AG10803 (cell line): ENCODE data around the gene ARHGEF10L.
A peak's percentile ranks its signal among the peaks of the same experiment; 100 is the strongest.

Experiments used
- DNase-seq: peaks from one replicate; pipeline ENCODE4 v3.0.0; 2010; ENCODE audit warnings: low read depth
- H3K4me3 ChIP-seq: 2 replicates; pipeline ENCODE4 v1.5.1; 2011; ENCODE audit warnings: mild to moderate bottlenecking, low read length, control low read depth
- TF ChIP-seq, protein P1 (sequence below): conservative IDR thresholded peaks from 2 replicates; pipeline ENCODE4 v1.5.1; 2011; ENCODE audit warnings: mild to moderate bottlenecking, low read length, control low read depth, inconsistent platforms

The ARHGEF10L gene

DNA sequence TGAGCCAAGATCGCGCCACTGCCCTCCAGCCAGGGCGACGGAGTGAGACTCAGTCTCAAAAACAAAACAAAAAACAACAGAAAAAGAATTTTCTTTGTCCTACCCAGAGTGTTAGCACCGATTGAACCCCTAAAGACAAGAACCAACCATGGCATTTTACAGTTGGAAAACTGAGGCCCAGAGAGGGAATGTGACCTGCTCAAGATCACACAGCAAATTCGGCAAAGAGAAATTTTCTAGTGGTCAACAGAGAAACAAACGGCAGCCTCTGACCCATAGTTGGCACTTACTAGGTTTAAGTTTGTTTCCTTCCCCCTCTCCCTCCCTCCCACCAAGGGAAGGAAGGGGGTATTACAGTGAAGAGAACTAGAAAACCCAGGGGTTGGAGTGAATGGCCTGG, 195.1 kb downstream of the ARHGEF10L start:
- TF ChIP-seq, protein P1, sequence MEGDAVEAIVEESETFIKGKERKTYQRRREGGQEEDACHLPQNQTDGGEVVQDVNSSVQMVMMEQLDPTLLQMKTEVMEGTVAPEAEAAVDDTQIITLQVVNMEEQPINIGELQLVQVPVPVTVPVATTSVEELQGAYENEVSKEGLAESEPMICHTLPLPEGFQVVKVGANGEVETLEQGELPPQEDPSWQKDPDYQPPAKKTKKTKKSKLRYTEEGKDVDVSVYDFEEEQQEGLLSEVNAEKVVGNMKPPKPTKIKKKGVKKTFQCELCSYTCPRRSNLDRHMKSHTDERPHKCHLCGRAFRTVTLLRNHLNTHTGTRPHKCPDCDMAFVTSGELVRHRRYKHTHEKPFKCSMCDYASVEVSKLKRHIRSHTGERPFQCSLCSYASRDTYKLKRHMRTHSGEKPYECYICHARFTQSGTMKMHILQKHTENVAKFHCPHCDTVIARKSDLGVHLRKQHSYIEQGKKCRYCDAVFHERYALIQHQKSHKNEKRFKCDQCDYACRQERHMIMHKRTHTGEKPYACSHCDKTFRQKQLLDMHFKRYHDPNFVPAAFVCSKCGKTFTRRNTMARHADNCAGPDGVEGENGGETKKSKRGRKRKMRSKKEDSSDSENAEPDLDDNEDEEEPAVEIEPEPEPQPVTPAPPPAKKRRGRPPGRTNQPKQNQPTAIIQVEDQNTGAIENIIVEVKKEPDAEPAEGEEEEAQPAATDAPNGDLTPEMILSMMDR: no peak
- H3K4me3 ChIP-seq: no peak overlapping the region
- DNase-seq: no peak

DNA sequence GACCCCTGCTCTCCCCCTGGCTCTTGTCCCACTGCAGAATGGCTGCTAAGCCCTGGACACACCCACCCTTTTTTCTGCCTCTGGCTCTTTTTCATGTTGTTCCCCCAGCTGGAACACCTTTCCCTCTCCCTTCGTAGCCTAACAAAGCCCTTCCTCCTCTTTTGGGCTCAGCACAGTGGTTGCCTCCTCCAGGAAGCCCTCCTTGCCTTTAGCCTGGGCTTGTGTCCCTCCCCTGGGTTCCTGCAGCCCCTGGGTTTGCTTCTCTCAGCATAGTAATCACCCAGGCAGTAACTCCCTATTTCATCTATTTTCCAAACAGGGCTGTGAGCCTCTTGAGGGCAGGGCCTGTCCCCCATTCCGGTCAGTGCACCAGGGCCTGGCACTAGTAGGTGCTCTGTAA, 195.8 kb downstream of the ARHGEF10L start:
- H3K4me3 ChIP-seq: no peak overlapping the region
- no peak for DNase-seq
- TF ChIP-seq, protein P1: no peak

DNA sequence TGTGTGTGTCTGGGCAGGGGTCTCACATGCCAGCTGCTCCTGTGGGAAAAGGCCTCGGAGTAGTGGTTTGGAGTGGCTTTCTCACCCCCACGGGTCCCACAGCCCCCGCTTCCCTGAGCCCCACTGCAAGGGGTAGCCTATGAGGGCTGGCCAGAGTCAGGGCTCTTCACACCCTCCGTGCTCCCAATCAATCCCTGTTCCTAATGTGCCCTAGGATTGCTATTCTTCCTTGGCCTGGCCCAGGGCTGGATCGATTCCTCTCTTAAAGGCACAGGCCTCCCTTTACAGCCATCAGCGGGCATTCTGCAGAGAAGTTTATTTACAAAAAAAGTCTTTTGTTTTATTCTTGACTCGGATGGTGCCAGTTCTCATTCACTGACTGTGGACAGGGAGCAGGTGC, 196.3 kb downstream of the ARHGEF10L start:
- DNase-seq: no peak
- TF ChIP-seq, protein P1: no peak
- no peak overlapping the region for H3K4me3 ChIP-seq

DNA sequence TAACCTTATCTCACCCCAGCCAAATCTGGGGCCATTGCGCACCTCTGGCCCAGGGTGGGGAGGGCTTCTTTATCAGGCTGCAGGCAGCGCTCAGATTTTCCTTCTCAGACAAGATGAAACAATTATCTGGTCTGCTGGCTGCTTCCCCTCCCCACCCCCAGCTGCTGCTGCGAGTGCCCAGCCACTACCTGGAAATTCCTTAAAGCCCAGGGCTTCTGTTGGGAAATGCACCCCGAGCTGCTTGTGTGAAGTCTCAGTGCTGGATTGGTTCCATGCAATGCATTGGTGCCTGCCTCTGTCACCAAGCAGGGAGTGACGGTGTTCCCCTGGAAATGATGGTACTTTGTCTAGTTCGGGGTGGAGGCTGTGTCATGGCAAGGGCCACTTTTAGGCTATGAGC, 197.1 kb downstream of the ARHGEF10L start:
- TF ChIP-seq, protein P1: no peak
- DNase-seq: no peak
- no peak overlapping the region for H3K4me3 ChIP-seq

DNA sequence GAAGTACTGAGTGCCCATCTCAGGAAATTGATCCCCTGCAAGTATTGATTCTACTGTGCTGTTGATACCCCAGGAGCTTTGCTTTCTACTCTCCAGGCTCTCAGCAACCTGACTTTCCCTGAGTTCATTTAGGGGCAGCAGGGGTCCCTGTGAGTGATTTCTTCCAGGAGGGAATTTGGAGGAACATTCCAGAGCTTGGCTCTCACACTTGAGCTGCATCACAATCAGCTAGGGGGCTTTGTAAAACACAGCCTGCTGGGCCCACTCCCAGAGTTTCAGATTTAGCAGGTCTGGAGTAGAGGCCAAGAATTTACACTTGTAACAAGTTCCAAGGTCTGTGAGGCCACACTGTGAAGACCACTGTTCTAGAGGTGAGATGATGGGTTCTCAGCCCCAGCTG, 199.6 kb downstream of the ARHGEF10L start:
- H3K4me3 ChIP-seq: no peak overlapping the region
- no peak for DNase-seq
- TF ChIP-seq, protein P1: no peak

DNA sequence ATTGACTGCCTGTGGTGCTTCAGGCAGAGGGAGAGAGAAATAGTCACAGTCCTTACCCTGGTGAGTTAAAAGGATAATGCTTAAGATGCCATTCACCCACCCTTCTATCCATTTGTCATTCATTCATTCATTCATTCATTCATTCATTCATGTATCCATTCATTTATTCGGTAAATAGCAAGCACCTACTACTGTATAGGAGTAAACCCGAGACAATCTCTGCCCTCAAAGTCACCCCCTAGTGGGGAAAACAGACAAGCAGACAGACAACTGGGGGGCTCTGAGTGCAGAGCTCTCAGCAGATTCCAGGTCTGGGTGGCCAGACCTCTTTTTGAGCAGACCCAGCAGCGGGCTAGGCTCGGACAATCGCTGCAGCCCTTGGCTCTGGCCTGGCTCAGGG, 201.6 kb downstream of the ARHGEF10L start:
- no peak for DNase-seq
- no peak overlapping the region for H3K4me3 ChIP-seq
- TF ChIP-seq, protein P1: no peak

DNA sequence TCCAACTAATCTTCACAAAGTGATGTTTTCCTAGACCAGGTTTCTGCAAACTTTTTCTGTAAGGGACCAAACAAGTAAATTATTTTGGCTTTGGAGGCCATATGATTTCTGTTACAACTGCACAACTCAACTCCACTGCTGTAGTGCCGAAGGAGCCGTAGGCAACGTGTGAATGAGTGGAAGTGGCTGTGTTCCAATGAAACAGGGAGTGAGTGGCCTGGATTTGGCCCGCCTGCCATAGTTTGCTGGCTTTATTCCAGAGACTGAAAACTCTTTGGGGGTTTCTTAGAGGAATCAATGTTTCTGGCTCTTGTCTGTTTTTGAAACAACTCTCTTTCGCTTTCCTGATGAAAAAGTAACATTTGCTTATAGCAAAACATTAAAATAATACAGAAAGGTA, 203.1 kb downstream of the ARHGEF10L start:
- peak; percentile 30 for DNase-seq
- TF ChIP-seq, protein P1: no peak
- H3K4me3 ChIP-seq: no peak overlapping the region
